Lung (tissue), 12 donors: ENCODE measurements around the gene EPN1. TPM values are rescaled to one million over a fixed set of nuclear protein-coding genes. Genes with fewer than 3 reads are reported as not detected.

Experiments
- ATAC-seq: fragments of 200-7000 bp; cut with Tn5 transposase; one replicate; pipeline ENCODE4 v1.9.1; 2020; ENCODE audit warnings: moderate number of reproducible peaks; ENCODE audit not compliant: insufficient read depth, low FRiP score
- DNase-seq, 3 donors: peaks; one replicate each; pipeline ENCODE4 v3.0.0-alpha.2; 2013 to 2017
- H3K27ac ChIP-seq, 2 donors: one replicate each; pipeline ENCODE4 v1.5.1; 2013; ENCODE audit warnings: mild to moderate bottlenecking in 2 of 2, moderate library complexity in 2 of 2, control low read depth in 1 of 2, inconsistent platforms in 1 of 2, low read depth in 1 of 2, low read length in 1 of 2
- H3K27me3 ChIP-seq, 3 donors: one replicate each; pipeline ENCODE4 v1.5.1; 2013; ENCODE audit warnings: low read length in 2 of 3; ENCODE audit not compliant: control insufficient read depth in 3 of 3, insufficient read depth in 3 of 3
- H3K36me3 ChIP-seq, 4 donors: one replicate each; pipeline ENCODE4 v1.5.1; 2013; ENCODE audit warnings: low read length in 4 of 4, mild to moderate bottlenecking in 1 of 4, moderate library complexity in 1 of 4; ENCODE audit not compliant: control insufficient read depth in 4 of 4, insufficient read depth in 4 of 4
- H3K4me1 ChIP-seq, 5 donors: one replicate each; pipeline ENCODE4 v1.5.1; 2013; ENCODE audit warnings: low read length in 5 of 5, mild to moderate bottlenecking in 2 of 5, moderate library complexity in 1 of 5; ENCODE audit not compliant: control insufficient read depth in 5 of 5, insufficient read depth in 5 of 5
- H3K4me3 ChIP-seq: one replicate; pipeline ENCODE4 v1.5.1; 2013; ENCODE audit warnings: mild to moderate bottlenecking, control low read depth, moderate library complexity
- H3K9ac ChIP-seq, 2 donors: one replicate each; pipeline ENCODE4 v1.5.1; 2013; ENCODE audit warnings: low read length in 2 of 2, control low read depth in 1 of 2; ENCODE audit not compliant: insufficient read depth in 1 of 2
- H3K9me3 ChIP-seq, 4 donors: one replicate each; pipeline ENCODE4 v1.5.1; 2013; ENCODE audit warnings: low read length in 3 of 4, mild to moderate bottlenecking in 1 of 4, moderate library complexity in 1 of 4; ENCODE audit not compliant: control insufficient read depth in 4 of 4, insufficient read depth in 3 of 4
- CTCF ChIP-seq: IDR thresholded peaks from 2 replicates; pipeline ENCODE4 v1.5.1; 2012; ENCODE audit warnings: mild to moderate bottlenecking; ENCODE audit errors: control extremely low read depth, extremely low read depth
- WGBS, 2 donors: extraction: QIAGEN DNeasy Blood & Tissue Kit; methylation state at CpG; one replicate each; pipeline ENCODE4 v1.1.7; 2013; 5-methylcytosine and 5-hydroxymethylcytosine counted together
- polyA plus RNA-seq, 2 donors: library from polyadenylated mRNA; stranded (reverse); fragments of 200-250 nt; gene quantifications; one replicate each; pipeline ENCODE4 v1.2.1, GENCODE V29; 2013
- total RNA-seq, 2 donors: library from RNA; depleted of rRNA in 1 of 2; stranded (reverse); fragments of >200 nt in 1 of 2; gene quantifications; one replicate each; pipeline ENCODE4 v1.2.1, GENCODE V29; 2014 to 2021
- donor health status: control.
- donor health status: control.
- donor health status: Bipolar disorder and iron deficiency.
- donor health status: healthy.
- donor health status: DM: yes; HTN: yes; CAD: no.

The EPN1 gene
- total and polyA plus RNA-seq, 4 donors, result 84.8 to 140 (median 99.5) TPM

- no peak for DNase-seq
- WGBS, 2 donors, result 89 to 96% methylated on average over 12 of the region's 12 CpGs
- Histone ChIP-seq H3K4me1 (peaks cover 13 to 31% (median 20%) of the 10 kb centered on the region in 5 donors), H3K9ac (no peak overlapping the region), H3K27me3 (no peaks in the 10 kb centered on the region), H3K4me3 (no peak overlapping the region), H3K27ac (no peak overlapping the region), H3K9me3 (no peaks in the 10 kb centered on the region), H3K36me3 (peaks cover 19 to 60% (median 32%) of the 10 kb centered on the region in 4 donors)
- ATAC-seq, result no peak
- no peak for TF ChIP-seq CTCF
These were observed 14.6 kb upstream of the EPN1 start for GRCh38 chr19:55660404-55660803.

DNA sequence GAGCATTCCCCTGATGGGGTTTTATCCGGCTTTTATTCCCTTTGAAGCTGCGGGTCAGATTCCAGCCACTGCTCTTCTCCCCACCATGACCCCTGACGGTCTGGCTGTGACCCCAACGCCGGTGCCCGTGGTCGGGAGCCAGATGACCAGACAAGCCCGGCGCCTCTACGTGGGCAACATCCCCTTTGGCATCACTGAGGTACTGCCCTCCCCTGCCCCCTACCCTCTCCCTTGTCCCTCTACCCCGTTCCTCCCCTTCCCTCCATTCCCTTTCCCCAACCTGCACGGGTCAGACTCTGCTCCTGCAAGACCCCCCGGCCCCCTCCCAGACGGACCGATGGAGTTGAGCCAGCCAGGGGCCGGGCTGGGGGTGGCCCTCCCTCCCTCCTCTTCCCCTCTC, 14.0 kb upstream of the EPN1 start:
- Histone ChIP-seq H3K9me3 (no peaks in the 10 kb centered on the region), H3K9ac (no peak overlapping the region), H3K27me3 (no peaks in the 10 kb centered on the region), H3K36me3 (peaks cover 19 to 64% (median 32%) of the 10 kb centered on the region in 4 donors), H3K27ac (no peak overlapping the region), H3K4me3 (no peak overlapping the region), H3K4me1 (peaks cover 12 to 28% (median 19%) of the 10 kb centered on the region in 5 donors)
- no peak for TF ChIP-seq CTCF
- WGBS, 2 donors, result 85 to 94% methylated on average over 16 of the region's 16 CpGs
- no peak for DNase-seq
- ATAC-seq, result no peak

- WGBS, 2 donors, result 49 to 63% methylated on average over 7 of the region's 7 CpGs
- DNase-seq, result no peak
- no peak for TF ChIP-seq CTCF
- H3K36me3 ChIP-seq, result peaks cover 19 to 72% (median 39%) of the 10 kb centered on the region in 4 donors
- H3K4me3 ChIP-seq, result no peak overlapping the region
- H3K9ac ChIP-seq, result no peak overlapping the region
- ATAC-seq, result no peak
- peaks cover 5 to 22% (median 11%) of the 10 kb centered on the region in 5 donors for H3K4me1 ChIP-seq
- H3K27ac ChIP-seq, result no peak overlapping the region
- H3K9me3 ChIP-seq, result no peaks in the 10 kb centered on the region
- no peaks in the 10 kb centered on the region for H3K27me3 ChIP-seq
These were observed 13.2 kb upstream of the EPN1 start for GRCh38 chr19:55661826-55662225.
